NCI-H2227 (cell line): ENCODE data around the gene SDK2.

Source experiments
- DNase-seq: peaks from one replicate; lab custom pipeline; 2025; ENCODE audit not compliant: unreplicated experiment; lab: John Stamatoyannopoulos, UW

SDK2 gene

GRCh38 chr17:73292031-73292531, 352.2 kb downstream of the SDK2 start:
- no peak for DNase-seq

- DNase-seq: no peak
These were observed 352.9 kb downstream of the SDK2 start for GRCh38 chr17:73291260-73291801.

DNA sequence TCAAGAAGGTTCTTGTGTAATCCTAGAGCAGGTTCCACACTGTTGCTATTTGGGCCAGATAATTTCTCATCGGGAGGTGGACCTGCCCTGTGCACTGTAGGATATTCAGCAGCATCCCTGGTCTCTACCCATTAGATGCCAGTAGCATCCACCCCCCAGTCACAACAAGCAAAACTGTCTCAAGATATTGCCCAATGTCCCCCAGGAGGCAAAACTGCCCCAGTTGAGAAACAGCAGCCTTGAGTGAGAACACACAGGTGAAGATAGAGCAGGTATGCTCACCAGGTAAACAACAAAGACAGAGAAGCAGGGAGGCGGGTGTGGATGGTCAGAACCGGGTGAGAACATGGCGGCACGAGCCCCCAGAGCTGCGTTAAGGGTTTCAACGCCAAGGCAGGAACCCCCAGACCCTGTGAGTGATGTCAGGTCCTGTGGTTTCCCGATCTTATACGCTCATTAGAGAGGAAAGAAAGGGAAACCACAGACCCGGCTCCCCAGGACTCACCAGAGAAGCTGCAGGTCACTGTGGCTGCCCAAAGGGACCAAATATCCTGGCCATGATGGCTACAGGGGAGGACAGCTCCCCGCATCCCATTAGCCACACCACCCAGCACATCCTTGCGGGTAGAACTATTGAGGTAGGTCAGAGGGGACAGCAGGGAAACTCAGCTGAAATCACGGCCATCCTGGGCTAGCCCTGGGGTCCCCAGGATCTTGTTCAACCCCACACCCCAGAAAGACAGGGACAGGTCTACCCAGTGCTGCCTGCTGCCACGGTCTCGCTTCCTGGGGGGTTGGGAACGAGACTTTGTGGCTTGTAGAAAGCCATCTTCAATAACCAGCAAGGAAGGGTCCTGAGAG, 353.6 kb downstream of the SDK2 start:
- no peak for DNase-seq

DNA sequence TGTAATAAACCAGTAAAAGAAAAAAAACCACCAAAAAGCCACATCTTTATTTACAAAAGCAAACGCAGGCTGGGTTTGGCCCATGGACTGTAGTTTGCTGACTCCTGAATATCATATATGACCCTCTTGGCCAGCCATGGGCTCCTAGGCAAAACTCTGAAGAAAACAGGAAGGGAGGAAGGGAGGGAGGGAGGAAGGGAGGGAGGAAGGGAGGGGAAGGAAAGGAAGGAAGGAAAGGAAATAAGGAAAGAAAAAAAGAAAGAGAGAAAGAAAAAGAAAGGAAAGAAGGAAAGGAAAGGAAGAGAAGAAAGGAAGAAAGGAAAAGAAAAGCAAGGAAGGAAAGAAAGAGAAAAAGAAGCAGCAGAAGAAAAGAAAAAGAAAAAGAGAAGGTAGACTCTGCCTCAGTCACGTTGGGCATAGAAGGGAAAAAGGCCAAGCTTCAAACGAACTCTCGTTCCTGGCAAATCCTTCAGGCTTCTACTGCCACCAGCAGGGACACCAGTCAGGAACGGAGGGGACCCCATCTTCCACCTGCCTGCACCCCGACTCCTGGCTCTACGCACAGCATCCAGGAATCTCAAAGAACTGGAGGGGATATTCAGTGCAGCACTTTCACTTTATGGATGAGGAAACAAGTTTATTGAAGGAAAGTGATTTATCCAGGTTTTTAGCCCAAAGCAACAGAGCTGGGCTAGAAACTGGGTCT, 354.5 kb downstream of the SDK2 start:
- DNase-seq: no peak

GRCh38 chr17:73288534-73289302, 355.5 kb downstream of the SDK2 start:
- no peak for DNase-seq

GRCh38 chr17:73286863-73287296, 357.4 kb downstream of the SDK2 start:
- no peak for DNase-seq

DNA sequence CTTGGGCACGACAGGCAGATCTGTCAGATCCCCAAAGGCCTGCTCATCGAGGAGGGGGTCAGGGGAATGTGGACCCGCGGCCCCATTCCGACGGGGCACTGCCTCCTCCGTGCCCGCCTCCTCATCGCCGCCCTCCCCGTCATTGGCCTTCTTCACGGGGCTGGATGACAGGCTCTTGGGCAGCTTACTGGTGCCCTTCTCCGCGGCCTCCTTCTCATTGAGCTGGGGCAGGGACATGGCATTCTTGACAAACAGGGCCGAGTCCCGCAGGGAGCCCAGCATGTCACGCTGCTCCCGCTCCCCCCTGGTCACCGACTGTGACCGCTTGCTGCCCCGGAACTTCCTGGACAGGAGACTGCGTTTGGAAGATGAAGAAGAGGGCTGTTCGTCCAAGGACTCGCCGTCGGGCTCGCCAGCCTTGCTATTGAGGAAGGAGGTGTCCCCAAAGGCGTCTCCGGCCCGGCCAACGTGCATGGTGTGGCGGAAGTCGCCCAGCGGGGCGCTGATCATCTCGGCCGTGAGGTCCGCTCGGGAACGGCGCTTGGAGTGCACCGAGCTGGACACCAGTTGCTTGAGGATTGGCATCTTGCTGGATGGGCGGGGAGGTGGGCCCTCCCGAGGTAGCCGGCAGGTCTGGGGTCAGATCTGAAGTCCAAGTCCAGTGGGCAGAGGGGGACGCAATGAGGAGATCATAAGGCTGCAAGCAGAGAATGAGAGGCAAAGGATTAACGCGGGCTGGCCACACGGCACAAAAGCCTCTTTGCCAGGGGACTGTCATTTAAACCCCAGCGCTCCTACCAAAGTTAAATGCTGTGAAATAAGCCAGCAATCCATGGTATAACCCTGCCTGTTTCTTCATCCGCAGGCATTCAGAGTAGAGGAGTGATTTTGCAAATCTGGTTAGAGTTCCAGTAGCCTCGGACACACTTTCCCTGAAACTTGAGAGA, 358.1 kb downstream of the SDK2 start:
- no peak for DNase-seq

DNA sequence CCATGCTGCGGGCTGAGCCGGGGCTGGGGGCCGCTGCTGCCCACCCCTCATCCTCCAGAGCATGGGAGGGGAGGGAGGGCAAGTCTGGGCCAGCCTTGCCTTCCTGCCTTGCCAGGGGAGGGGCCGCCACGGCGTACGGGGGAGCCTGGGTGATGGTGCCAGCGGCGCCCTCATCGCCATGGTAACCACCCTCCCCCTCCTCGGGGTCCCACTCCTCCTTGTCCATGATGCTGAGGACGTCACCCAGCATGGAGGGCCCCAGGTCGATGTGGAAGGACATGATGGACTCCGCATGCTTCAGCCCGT, 358.7 kb downstream of the SDK2 start:
- DNase-seq: no peak

DNA sequence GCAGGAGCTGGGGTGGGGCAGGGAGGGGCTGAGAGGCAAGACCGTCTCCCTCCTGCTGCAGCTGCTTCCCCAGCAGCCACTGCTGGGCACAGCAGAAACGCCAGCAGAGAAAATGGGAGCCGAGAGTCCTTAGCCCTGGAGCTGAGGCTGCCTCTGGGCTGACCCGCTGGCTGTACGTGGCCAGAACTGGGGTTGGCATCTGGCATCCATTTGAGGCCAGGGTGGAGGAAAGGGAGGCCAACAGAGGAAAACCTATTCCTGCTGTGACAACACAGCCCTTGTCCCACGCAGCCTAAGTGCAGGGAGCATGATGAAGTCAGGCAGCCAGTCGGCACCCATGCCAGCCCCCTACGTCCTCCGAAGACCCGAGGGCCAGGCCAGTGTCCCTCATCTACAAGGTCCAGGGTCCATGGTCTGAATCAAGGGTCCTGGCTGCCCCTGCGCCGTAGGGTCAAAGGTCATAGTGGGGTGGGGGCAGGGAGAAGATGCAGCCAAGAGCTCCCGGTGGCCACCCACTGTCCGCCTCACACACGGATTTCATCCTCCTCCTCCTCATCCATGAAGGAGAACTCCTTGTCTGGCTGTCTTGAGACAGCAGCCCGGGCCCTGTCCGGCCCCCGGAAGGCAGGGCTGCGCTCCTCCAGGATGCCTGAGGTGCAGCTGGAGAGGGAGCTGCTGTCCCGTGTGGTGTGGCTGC, 359.2 kb downstream of the SDK2 start:
- DNase-seq: no peak
